A549 (cell line): Measurements from ENCODE around the gene RAB13.

Experiments
- BHLHE40 ChIP-seq: IDR thresholded peaks from 2 replicates; pipeline ENCODE4 v1.6.1; 2012; ENCODE audit warnings: low read depth, low read length, inconsistent platforms
- CBX8 ChIP-seq: fragments of 200-600 bp; sonication (generic); IDR thresholded peaks from 2 replicates; pipeline ENCODE4 v1.6.1; 2016
- CTCF ChIP-seq: fragments of >200 bp; sonication (Bioruptor Twin); formaldehyde crosslinking; IDR thresholded peaks from 3 replicates; pipeline ENCODE4 v1.5.1; 2016
- EP300 ChIP-seq, 2 experiments: fragments of >200 bp; sonication (Bioruptor Twin); formaldehyde crosslinking; IDR thresholded peaks; 2 replicates in 1 of 2; 3 replicates in 1 of 2; pipeline ENCODE4 v1.6.1; 2016 to 2017
- HMGXB4 ChIP-seq: fragments of 250-450 bp; sonication (Bioruptor Pico); IDR thresholded peaks from 2 replicates; pipeline ENCODE4 v1.5.0; 2021; ENCODE audit warnings: mild to moderate bottlenecking, moderate library complexity, borderline replicate concordance
- MAX ChIP-seq: IDR thresholded peaks from 2 replicates; pipeline ENCODE4 v1.6.1; 2012
- PBX3 ChIP-seq: IDR thresholded peaks from 2 replicates; pipeline ENCODE4 v1.6.1; 2012
- POLR2A ChIP-seq: IDR thresholded peaks from 2 replicates; pipeline ENCODE4 v1.6.1; 2012; ENCODE audit warnings: mild to moderate bottlenecking, low read length
- POLR2AphosphoS2 ChIP-seq: conservative IDR thresholded peaks from 2 replicates; pipeline ENCODE4 v1.6.1; 2012; ENCODE audit warnings: low read length, improper control_type of control experiment, inconsistent platforms
- RAD21 ChIP-seq, 2 experiments: fragments of >200 bp in 1 of 2; sonication (Bioruptor Twin) in 1 of 2; formaldehyde crosslinking in 1 of 2; IDR thresholded peaks in 1 of 2; conservative IDR thresholded peaks in 1 of 2; 2 replicates in 1 of 2; 3 replicates in 1 of 2; pipeline ENCODE4 v1.6.1; 2012 to 2018; ENCODE audit warnings: inconsistent platforms in 1 of 2
- RFX5 ChIP-seq: fragments of 450-650 bp; IDR thresholded peaks from 2 replicates; pipeline ENCODE4 v1.7.1; 2014; ENCODE audit warnings: antibody characterized with exemption, mild to moderate bottlenecking, moderate library complexity
- SMC3 ChIP-seq: fragments of >200 bp; sonication (Bioruptor Twin); formaldehyde crosslinking; IDR thresholded peaks from 3 replicates; pipeline ENCODE4 v1.6.1; 2018; ENCODE audit warnings: inconsistent platforms
- TFCP2L1 ChIP-seq: fragments of 250-450 bp; sonication (Bioruptor Pico); IDR thresholded peaks from 2 replicates; pipeline ENCODE4 v1.5.0; 2021; ENCODE audit warnings: mild to moderate bottlenecking
- ZSCAN20 ChIP-seq: fragments of 250-450 bp; sonication (Bioruptor Pico); IDR thresholded peaks from 2 replicates; pipeline ENCODE4 v1.8.0; 2022; ENCODE audit warnings: mild to moderate bottlenecking, moderate library complexity

GRCh38 chr1:153956997-153957715 lies 29.0 kb downstream of the RAB13 start:
- TF ChIP-seq CTCF (no peak), EP300 (IDR thresholded peaks at IDR 0.05) (no peak), POLR2A (no peak), BHLHE40 (no peak), SMC3 (no peak), ZSCAN20 (CRISPR knock-in tag) (no peak), CBX8 (no peak), HMGXB4 (CRISPR knock-in tag) (no peak), PBX3 (no peak), RFX5 (no peak), POLR2AphosphoS2 (no peak), MAX (no peak), TFCP2L1 (CRISPR knock-in tag) (no peak), RAD21 (conservative IDR thresholded peaks at IDR 0.05 in 1 of 2, IDR thresholded peaks at IDR 0.05 in 1 of 2) (no peak)
